ENCODE measurements around the gene KRTAP10-7. TPM values are rescaled to one million over a fixed set of nuclear protein-coding genes. Genes with fewer than 3 reads are reported as not detected.

The KRTAP10-7 gene
- total and polyA plus RNA-seq, 2 of the 13 experiments (the other 11 are each of a cell fraction or from before 2014, with no cell fraction given): not detected

DNA sequence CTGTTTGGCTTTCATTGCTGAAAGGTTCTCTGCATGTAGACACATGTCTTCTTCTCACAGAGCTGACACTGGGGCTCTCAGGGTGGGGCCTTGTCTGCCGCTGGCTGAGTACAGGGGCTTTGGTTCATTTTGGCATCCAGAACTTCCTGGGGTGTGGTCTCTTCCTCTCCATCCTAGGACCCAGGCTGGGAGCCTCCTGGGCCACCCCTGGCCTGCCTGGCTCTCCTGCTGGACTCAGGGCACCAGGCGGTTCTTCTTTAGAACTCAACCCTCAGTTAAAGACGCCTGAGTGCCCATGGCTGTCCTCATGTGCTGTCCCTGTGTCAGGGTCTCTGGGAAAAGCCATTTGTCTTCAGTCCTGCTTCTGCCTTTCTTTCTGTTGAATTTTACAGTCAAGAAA is 14.5 kb upstream of the KRTAP10-7 start:
- Histone ChIP-seq H3K27ac (ENCODE audit: extremely low read length, insufficient read depth, low read length) (no peak overlapping the region), H3K27me3 (ENCODE audit: control insufficient read depth in 1 of 2, insufficient read depth in 2 of 2, low read length in 2 of 2) (peaks cover 0 to 9% of the 10 kb centered on the region in 2 experiments; a peak in 1 of 5 replicates), H3K4me3 (replicated peaks in 1 of 3; ENCODE audit: insufficient read depth in 1 of 3, low read depth in 2 of 3, low read length in 3 of 3) (no peak overlapping the region), H3K4me2 (ENCODE audit: low read depth, low read length) (no peak overlapping the region), H4K20me1 (ENCODE audit: insufficient read depth, low read length) (no peaks in the 10 kb centered on the region), H3K79me2 (ENCODE audit: insufficient read depth, low read length) (no peaks in the 10 kb centered on the region), H3K36me3 (replicated peaks in 1 of 2; ENCODE audit: control insufficient read depth in 1 of 2, insufficient read depth in 2 of 2, low read length in 2 of 2) (no peaks in the 10 kb centered on the region), H2AFZ (ENCODE audit: low read length) (no peak overlapping the region), H3K4me1 (ENCODE audit: insufficient read depth, low read length) (0 out of 2 replicates have a peak, but pooled peaks cover 9% of the 10 kb centered on the region), H3K9me3 (ENCODE audit: low read length) (peaks cover 8% of the 10 kb centered on the region; the same call in 1 of the 2 replicates), H3K9ac (ENCODE audit: insufficient read depth, low read depth, low read length) (no peak overlapping the region)
- intact Hi-C loops (cut with micrococcal nuclease; ENCODE audit: unreplicated experiment) (no loop called here), in situ Hi-C loops (cut with HindIII; ENCODE audit: extremely low pct_ligation_motif_present, low pct_unique_long_range_greater_than_20kb) (no loop called here)
- CTCF ChIA-PET (ENCODE audit: low intra/inter-chr PET ratio, low total read pairs): no interaction called here
- BruUV-seq (replicated peaks): no TSS peak
- ATAC-seq (no peak), DNase-seq (ENCODE audit: low spot score) (no peak), FAIRE-seq (no peak)
- WGBS (ENCODE audit: low lambda C conversion rate): 23% methylated on average over 3 of the region's 3 CpGs
- POLR2A ChIA-PET: no interaction called here
- TF ChIP-seq PAX8 (CRISPR knock-in tag; IDR thresholded peaks at IDR 0.05; ENCODE audit: borderline replicate concordance) (no peak), ZNF788 (CRISPR knock-in tag; IDR thresholded peaks at IDR 0.05; ENCODE audit: borderline replicate concordance) (no peak)

- Histone ChIP-seq H3K4me1 (ENCODE audit: insufficient read depth, low read length) (peaks cover 35% of the 10 kb centered on the region), H3K36me3 (replicated peaks in 1 of 2; ENCODE audit: control insufficient read depth in 1 of 2, insufficient read depth in 2 of 2, low read length in 2 of 2) (no peaks in the 10 kb centered on the region), H3K27ac (ENCODE audit: extremely low read length, insufficient read depth, low read length) (no peak overlapping the region), H2AFZ (ENCODE audit: low read length) (no peak overlapping the region), H4K20me1 (ENCODE audit: insufficient read depth, low read length) (no peaks in the 10 kb centered on the region), H3K9ac (ENCODE audit: insufficient read depth, low read depth, low read length) (no peak overlapping the region), H3K27me3 (ENCODE audit: control insufficient read depth in 1 of 2, insufficient read depth in 2 of 2, low read length in 2 of 2) (peaks cover 0 to 9% of the 10 kb centered on the region in 2 experiments; a peak in 1 of 5 replicates), H3K4me2 (ENCODE audit: low read depth, low read length) (no peak overlapping the region), H3K4me3 (replicated peaks in 1 of 3; ENCODE audit: insufficient read depth in 1 of 3, low read depth in 2 of 3, low read length in 3 of 3) (no peak overlapping the region), H3K9me3 (ENCODE audit: low read length) (no peaks in the 10 kb centered on the region), H3K79me2 (ENCODE audit: insufficient read depth, low read length) (no peaks in the 10 kb centered on the region)
- in situ Hi-C loops (cut with HindIII; ENCODE audit: extremely low pct_ligation_motif_present, low pct_unique_long_range_greater_than_20kb): no loop called here
- no peak for ATAC-seq
- intact Hi-C loops (cut with micrococcal nuclease; ENCODE audit: unreplicated experiment): no loop called here
- TF ChIP-seq ZNF367 (CRISPR knock-in tag; IDR thresholded peaks at IDR 0.05; ENCODE audit: borderline replicate concordance) (no peak), ZNF598 (CRISPR knock-in tag; IDR thresholded peaks at IDR 0.05; ENCODE audit: borderline replicate concordance) (no peak), ZNF274 (CRISPR knock-in tag; IDR thresholded peaks at IDR 0.05) (no peak), ZNF850 (CRISPR knock-in tag; conservative IDR thresholded peaks at IDR 0.05) (no peak), USF2 (IDR thresholded peaks at IDR 0.05; ENCODE audit: low read depth, low read length) (no peak), USF2 (CRISPR knock-in tag; IDR thresholded peaks at IDR 0.05; ENCODE audit: borderline replicate concordance) (no peak), FOXK1 (CRISPR knock-in tag; IDR thresholded peaks at IDR 0.05; ENCODE audit: borderline replicate concordance, low read depth) (no peak), ZNF670 (CRISPR knock-in tag; IDR thresholded peaks at IDR 0.05; ENCODE audit: borderline replicate concordance) (no peak), YY1 (IDR thresholded peaks at IDR 0.05; ENCODE audit: insufficient read depth, insufficient replicate concordance, low read depth, low read length) (no peak), ZNF205 (CRISPR knock-in tag; IDR thresholded peaks at IDR 0.05) (no peak), ZNF800 (CRISPR knock-in tag; IDR thresholded peaks at IDR 0.05) (no peak), ZKSCAN1 (IDR thresholded peaks at IDR 0.05; ENCODE audit: low read length) (no peak), SNAPC2 (CRISPR knock-in tag; IDR thresholded peaks at IDR 0.05) (no peak), ZMYM3 (CRISPR knock-in tag; IDR thresholded peaks at IDR 0.05) (no peak)
- ChIA-PET CTCF (ENCODE audit: low intra/inter-chr PET ratio, low total read pairs) (no interaction called here), POLR2A (no interaction called here)
- FAIRE-seq: no peak
- DNase-seq (ENCODE audit: low spot score): no peak
- no TSS peak for BruUV-seq (replicated peaks)
- WGBS (ENCODE audit: low lambda C conversion rate): 86% methylated on average over 2 of the region's 2 CpGs
Observed at GRCh38 chr21:44589094-44589493, 11.3 kb upstream of the KRTAP10-7 start.

All from HepG2 (cell line).